PC-3 (cell line): ENCODE results near the gene FAM174B. TPM values are rescaled to one million over a fixed set of nuclear protein-coding genes. Genes with fewer than 3 reads are reported as not detected.
A peak's percentile ranks its signal among the peaks of the same experiment; 100 is the strongest.

Experiments used
- ATAC-seq: fragments of 200-7000 bp; cut with Tn5 transposase; 2 replicates; pipeline ENCODE4 v1.9.1; 2020; ENCODE audit warnings: mild to moderate bottlenecking, moderate library complexity
- BruUV-seq: library from RNA; stranded (reverse); fragments of 400-500 nt; replicated peaks from 2 replicates; lab custom pipeline; 2021; lab: Mats Ljungman, UMichigan
- CTCF ChIA-PET: fragments of 300-600 bp; sonication (Branson Sonifier 250); formaldehyde crosslinking; loops from one replicate; lab custom pipeline; 2022; ENCODE audit warnings: antibody characterized with exemption; lab: Charles Lee
- POLR2A ChIA-PET: fragments of 300-600 bp; sonication (Branson Sonifier 250); formaldehyde crosslinking; loops from one replicate; lab custom pipeline; 2022; ENCODE audit warnings: antibody characterized with exemption; ENCODE audit not compliant: unreplicated experiment; lab: Charles Lee
- DNase-seq: peaks from one replicate; pipeline ENCODE4 v3.0.0-alpha.2; 2015
- H2AFZ ChIP-seq: fragments of 300-600 bp; sonication (generic); 2 replicates; pipeline ENCODE4 v1.6.0; 2016; ENCODE audit warnings: antibody characterized with exemption, low read length
- H3F3A ChIP-seq: fragments of 300-600 bp; sonication (generic); one replicate; pipeline ENCODE4 v1.6.0; 2017; ENCODE audit warnings: antibody characterized with exemption, low read length, control low read depth, mild to moderate bottlenecking; ENCODE audit not compliant: unreplicated experiment
- H3K27ac ChIP-seq: fragments of 300-600 bp; sonication (generic); 2 replicates; pipeline ENCODE4 v1.5.1; 2016; ENCODE audit warnings: mild to moderate bottlenecking, low read length
- H3K27me3 ChIP-seq: fragments of 300-600 bp; sonication (generic); 2 replicates; pipeline ENCODE4 v1.6.1; 2016; ENCODE audit warnings: low read length, mixed read lengths
- H3K36me3 ChIP-seq: fragments of 300-600 bp; sonication (generic); 2 replicates; pipeline ENCODE4 v1.6.1; 2016; ENCODE audit warnings: low read depth, mixed run types, low read length, mixed read lengths
- H3K4me1 ChIP-seq: fragments of 300-600 bp; sonication (generic); 2 replicates; pipeline ENCODE4 v1.5.1; 2016; ENCODE audit warnings: low read length; ENCODE audit not compliant: insufficient read depth
- H3K4me2 ChIP-seq: fragments of 300-600 bp; sonication (generic); 2 replicates; pipeline ENCODE4 v1.6.0; 2016; ENCODE audit warnings: low read length
- H3K4me3 ChIP-seq: fragments of 300-600 bp; sonication (generic); 2 replicates; pipeline ENCODE4 v1.5.1; 2016; ENCODE audit warnings: mild to moderate bottlenecking, low read length, mixed read lengths
- H3K79me2 ChIP-seq: fragments of 300-600 bp; sonication (generic); 2 replicates; pipeline ENCODE4 v1.6.1; 2017; ENCODE audit warnings: low read length, mixed read lengths
- H3K9ac ChIP-seq: fragments of 300-600 bp; sonication (generic); 2 replicates; pipeline ENCODE4 v1.6.0; 2016; ENCODE audit warnings: mild to moderate bottlenecking, low read length
- H3K9me2 ChIP-seq: fragments of 300-600 bp; sonication (generic); replicated peaks from 2 replicates; pipeline ENCODE4 v1.6.1; 2016; ENCODE audit warnings: mixed run types, low read length, mixed read lengths
- H3K9me3 ChIP-seq: fragments of 300-600 bp; sonication (generic); 2 replicates; pipeline ENCODE4 v1.6.1; 2016; ENCODE audit warnings: low read length, mixed read lengths
- H4K20me1 ChIP-seq: fragments of 300-600 bp; sonication (generic); 2 replicates; pipeline ENCODE4 v1.6.1; 2016; ENCODE audit warnings: low read length, mixed read lengths
- CTCF ChIP-seq: fragments of 300-600 bp; sonication (generic); conservative IDR thresholded peaks from 2 replicates; pipeline ENCODE4 v1.5.1; 2017; ENCODE audit warnings: antibody characterized with exemption, low read depth, mild to moderate bottlenecking, low read length
- EZH2 ChIP-seq: fragments of 300-600 bp; sonication (generic); IDR thresholded peaks from one replicate; pipeline ENCODE4 v1.6.1; 2017; ENCODE audit warnings: antibody characterized with exemption, mild to moderate bottlenecking, low read length; ENCODE audit not compliant: unreplicated experiment
- EZH2phosphoT487 ChIP-seq: fragments of 300-600 bp; sonication (generic); IDR thresholded peaks from 2 replicates; pipeline ENCODE4 v1.6.1; 2018; ENCODE audit warnings: mild to moderate bottlenecking, antibody characterized with exemption, low read length, borderline replicate concordance
- intact Hi-C: fragments of 100-400 bp; cut with micrococcal nuclease; formaldehyde crosslinking; loops from 2 replicates; pipeline ENCODE4 v1.9.0; 2023
- total RNA-seq: library from RNA; depleted of rRNA; stranded (reverse); fragments of >200 nt; gene quantifications from 2 replicates; pipeline ENCODE4 v1.2.3, GENCODE V29; 2014

FAM174B gene
- total RNA-seq, 1 experiment from 2014 or later, result 9.6 TPM

- H3F3A ChIP-seq, result peaks cover 2% of the 10 kb centered on the region
- ChIA-PET POLR2A (no interaction called here), CTCF (interaction anchor here (0.6 kb wide), 1 partner anchor 8 kb away, joined by 3 read pairs; no protein-coding TSS in a partner anchor)
- no peak overlapping the region for H3K9ac ChIP-seq
- H3K9me3 ChIP-seq, result no peaks in the 10 kb centered on the region
- H3K4me1 ChIP-seq, result peaks cover 12% of the 10 kb centered on the region
- H3K4me3 ChIP-seq, result no peak overlapping the region
- no peaks in the 10 kb centered on the region for H3K27me3 ChIP-seq
- H3K79me2 ChIP-seq, result no peaks in the 10 kb centered on the region
- no peaks in the 10 kb centered on the region for H3K36me3 ChIP-seq
- no peak overlapping the region for H3K4me2 ChIP-seq
- intact Hi-C loops, result loop anchor here (5.0 kb wide), 1 partner anchor 70 kb away; no protein-coding TSS in a partner anchor
- H4K20me1 ChIP-seq, result no peaks in the 10 kb centered on the region
- no peaks in the 10 kb centered on the region for H3K9me2 ChIP-seq
- DNase-seq (no peak), ATAC-seq (0 out of 2 replicates have a peak, but pooled peaks have one; percentile 22)
- no TSS peak for BruUV-seq
- no peak overlapping the region for H2AFZ ChIP-seq
- TF ChIP-seq CTCF (peak; percentile 18; the same call in 1 of the 2 replicates), EZH2 (no peak), EZH2phosphoT487 (no peak)
- no peak overlapping the region for H3K27ac ChIP-seq
Measured at GRCh38 chr15:92611995-92612745, 43.4 kb downstream of the FAM174B start.

DNA sequence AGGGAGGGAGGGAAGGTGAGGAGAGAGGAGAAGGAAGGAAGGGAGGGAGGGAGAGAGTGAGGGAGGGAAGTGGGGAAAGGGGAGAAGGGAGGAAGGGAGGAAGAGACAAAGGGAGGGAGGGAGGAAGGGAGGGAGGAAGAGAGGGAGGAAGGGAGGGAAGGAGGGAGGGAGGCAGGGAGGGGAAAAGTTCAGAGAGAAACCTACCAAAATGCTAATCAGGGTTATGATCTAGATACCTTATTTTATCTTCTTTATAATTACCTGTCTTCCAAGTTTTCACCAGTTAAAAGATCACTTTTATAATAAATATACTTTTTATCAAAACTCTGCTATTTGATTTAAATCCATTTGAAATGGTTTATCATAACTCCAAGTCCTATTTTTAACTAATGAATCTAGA lies 44.4 kb downstream of the FAM174B start:
- no TSS peak for BruUV-seq
- Histone ChIP-seq H3K4me1 (peaks cover 2% of the 10 kb centered on the region), H3F3A (no peaks in the 10 kb centered on the region), H4K20me1 (no peaks in the 10 kb centered on the region), H3K4me3 (no peak overlapping the region), H3K27ac (no peak overlapping the region), H3K9ac (no peak overlapping the region), H3K4me2 (no peak overlapping the region), H2AFZ (no peak overlapping the region), H3K27me3 (no peaks in the 10 kb centered on the region), H3K79me2 (no peaks in the 10 kb centered on the region), H3K9me2 (no peaks in the 10 kb centered on the region), H3K9me3 (no peaks in the 10 kb centered on the region), H3K36me3 (no peaks in the 10 kb centered on the region)
- TF ChIP-seq EZH2 (no peak), EZH2phosphoT487 (no peak), CTCF (no peak)
- POLR2A ChIA-PET, result no interaction called here
- no peak for ATAC-seq
- intact Hi-C loops, result loop anchor here (5.0 kb wide), 1 partner anchor 71 kb away; no protein-coding TSS in a partner anchor
- CTCF ChIA-PET, result no interaction called here
- no peak for DNase-seq

GRCh38 chr15:92610101-92610520 lies 45.5 kb downstream of the FAM174B start:
- DNase-seq (no peak), ATAC-seq (no peak)
- TF ChIP-seq EZH2phosphoT487, result no peak
- TF ChIP-seq EZH2, result no peak
- no peak for TF ChIP-seq CTCF
- Histone ChIP-seq H4K20me1 (no peaks in the 10 kb centered on the region), H3K9me2 (no peaks in the 10 kb centered on the region), H2AFZ (no peak overlapping the region), H3K4me2 (no peak overlapping the region), H3F3A (no peaks in the 10 kb centered on the region), H3K27me3 (no peaks in the 10 kb centered on the region), H3K36me3 (no peaks in the 10 kb centered on the region), H3K9ac (no peak overlapping the region), H3K9me3 (no peaks in the 10 kb centered on the region), H3K27ac (no peak overlapping the region), H3K4me1 (no peaks in the 10 kb centered on the region), H3K79me2 (no peaks in the 10 kb centered on the region), H3K4me3 (no peak overlapping the region)
- ChIA-PET POLR2A (no interaction called here), CTCF (interaction anchor here (0.5 to 0.6 kb wide), 2 partner anchors 145 to 332 kb away, joined by 3 to 8 read pairs; no protein-coding TSS in a partner anchor)
- no TSS peak for BruUV-seq
- intact Hi-C loops, result loop anchor here (5.0 kb wide), 1 partner anchor 72 kb away; no protein-coding TSS in a partner anchor
